Measurements from ENCODE around the gene THRA.

DNA sequence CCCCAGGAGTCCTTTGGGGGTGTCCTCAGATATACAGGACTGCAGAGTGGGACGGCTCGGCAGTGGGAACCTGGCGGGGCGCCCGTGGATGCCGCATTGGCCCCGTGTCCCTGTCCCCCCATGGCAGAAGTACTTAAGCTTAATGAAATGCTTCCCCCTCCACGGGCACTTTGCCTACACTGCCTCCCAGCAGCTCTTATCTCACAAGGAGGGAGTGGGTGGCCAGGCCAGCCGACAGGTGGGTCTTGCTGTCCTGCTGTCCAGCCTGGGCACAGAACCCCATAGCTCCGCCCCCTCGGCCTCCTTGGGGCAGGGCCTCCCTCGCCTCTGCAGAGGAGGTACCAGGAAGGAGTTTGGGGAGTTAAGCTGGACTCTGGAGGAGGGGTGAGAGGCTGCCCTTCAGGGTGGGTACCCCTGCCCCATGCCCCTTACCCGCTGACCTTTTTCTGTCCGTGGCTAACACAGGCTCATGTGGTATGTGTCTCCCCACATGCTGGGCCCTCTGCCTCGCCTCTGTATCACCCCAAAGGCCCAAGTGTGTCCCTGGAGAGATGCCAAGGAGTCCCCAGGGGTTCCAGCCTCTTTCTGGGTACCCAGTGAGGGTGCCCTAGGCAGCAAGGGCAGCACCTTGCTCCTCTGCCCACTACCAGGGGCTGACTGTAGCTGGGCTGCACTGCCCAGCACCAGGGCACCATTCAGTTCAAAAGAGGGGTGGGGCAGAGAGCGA, 8.7 kb downstream of the THRA start:
- no peak for TF ChIP-seq POLR2A (IDR thresholded peaks at IDR 0.05; ENCODE audit: low read depth, low read length)
- TF ChIP-seq POLR2AphosphoS5 (IDR thresholded peaks at IDR 0.05; ENCODE audit: low read depth, low read length), result no peak

Measured in GM12892 (cell line).